ENCODE measurements around the gene WNT3A. TPM values are rescaled to one million over a fixed set of nuclear protein-coding genes. Genes with fewer than 3 reads are reported as not detected.

WNT3A gene
- total RNA-seq, 1 donor from 2014 or later = 6.0 TPM

- peaks cover 61% of the 10 kb centered on the region for H3K27me3 ChIP-seq (ENCODE audit: low read depth)
- no peak overlapping the region for H3K4me3 ChIP-seq
These were observed 2.5 kb downstream of the WNT3A start for GRCh38 chr1:228009116-228009827.

GRCh38 chr1:228009828-228010775 lies 3.3 kb downstream of the WNT3A start:
- H3K36me3 ChIP-seq = no peaks in the 10 kb centered on the region
- H3K4me3 ChIP-seq = no peak overlapping the region
- ATAC-seq (peak in 1 of 2 donors; percentile 47), DNase-seq (no peak)
- intact Hi-C loops (cut with DNase I) = no loop called here
- H3K4me1 ChIP-seq = no peaks in the 10 kb centered on the region
- no peak overlapping the region for H3K27ac ChIP-seq
- TF ChIP-seq CTCF (IDR thresholded peaks at IDR 0.05) = no peak
- no peaks in the 10 kb centered on the region for H3K9me3 ChIP-seq
- H3K27me3 ChIP-seq (ENCODE audit: low read depth) = peaks cover 53% of the 10 kb centered on the region

More at GRCh38 chr1:228009116-228009827, 2.5 kb downstream of the WNT3A start:
- H3K9me3 ChIP-seq = no peaks in the 10 kb centered on the region
- no peak for TF ChIP-seq CTCF (IDR thresholded peaks at IDR 0.05)
- H3K36me3 ChIP-seq = no peaks in the 10 kb centered on the region
- intact Hi-C loops (cut with DNase I) = no loop called here
- no peaks in the 10 kb centered on the region for H3K4me1 ChIP-seq
- ATAC-seq (no peak), DNase-seq (no peak)
- H3K27ac ChIP-seq = no peak overlapping the region

GRCh38 chr1:228010921-228011320 lies 4.1 kb downstream of the WNT3A start:
- Histone ChIP-seq H3K27ac (no peak overlapping the region), H3K27me3 (ENCODE audit: low read depth) (peaks cover 45% of the 10 kb centered on the region), H3K4me1 (no peaks in the 10 kb centered on the region), H3K9me3 (no peaks in the 10 kb centered on the region), H3K4me3 (no peak overlapping the region), H3K36me3 (no peaks in the 10 kb centered on the region)
- intact Hi-C loops (cut with DNase I) = no loop called here
- no peak for ATAC-seq
- no peak for DNase-seq
- TF ChIP-seq CTCF (IDR thresholded peaks at IDR 0.05) = no peak

GRCh38 chr1:228011721-228012311 lies 5.0 kb downstream of the WNT3A start:
- ATAC-seq (no peak), DNase-seq (no peak)
- Histone ChIP-seq H3K27me3 (ENCODE audit: low read depth) (peaks cover 38% of the 10 kb centered on the region), H3K27ac (no peak overlapping the region), H3K4me1 (no peaks in the 10 kb centered on the region), H3K9me3 (no peaks in the 10 kb centered on the region), H3K4me3 (no peak overlapping the region), H3K36me3 (no peaks in the 10 kb centered on the region)
- intact Hi-C loops (cut with DNase I) = no loop called here
- TF ChIP-seq CTCF (IDR thresholded peaks at IDR 0.05) = no peak

- no peak for ATAC-seq
These were observed 5.8 kb downstream of the WNT3A start for GRCh38 chr1:228012555-228012954.

More at GRCh38 chr1:228012555-228012954, 5.8 kb downstream of the WNT3A start:
- Histone ChIP-seq H3K27ac (no peak overlapping the region), H3K4me1 (no peaks in the 10 kb centered on the region), H3K4me3 (no peak overlapping the region), H3K9me3 (no peaks in the 10 kb centered on the region), H3K27me3 (ENCODE audit: low read depth) (peaks cover 32% of the 10 kb centered on the region), H3K36me3 (no peaks in the 10 kb centered on the region)
- no peak for DNase-seq
- TF ChIP-seq CTCF (IDR thresholded peaks at IDR 0.05) = no peak
- intact Hi-C loops (cut with DNase I) = no loop called here
